Thymus (tissue), 11 donors: ENCODE data around the gene KLF6. TPM values are rescaled to one million over a fixed set of nuclear protein-coding genes. Genes with fewer than 3 reads are reported as not detected.

Source experiments
- DNase-seq, 9 donors: peaks; one replicate each; pipeline ENCODE4 v3.0.0-alpha.2; 2013; ENCODE audit warnings: low spot score in 9 of 9, low read depth in 6 of 9, missing footprints in 1 of 9
- H3K27ac ChIP-seq, 2 donors: one replicate each; pipeline ENCODE4 v1.5.1; 2013; ENCODE audit warnings: control low read depth in 1 of 2, low read depth in 1 of 2, low read length in 1 of 2, mild to moderate bottlenecking in 1 of 2, moderate library complexity in 1 of 2
- H3K27me3 ChIP-seq, 2 donors: one replicate each; pipeline ENCODE4 v1.5.1; 2013; ENCODE audit warnings: low read length in 1 of 2; ENCODE audit not compliant: control insufficient read depth in 2 of 2, insufficient read depth in 1 of 2
- H3K36me3 ChIP-seq, 2 donors: one replicate each; pipeline ENCODE4 v1.5.1; 2013; ENCODE audit warnings: low read length in 1 of 2, mild to moderate bottlenecking in 1 of 2, moderate library complexity in 1 of 2; ENCODE audit not compliant: control insufficient read depth in 2 of 2, insufficient read depth in 2 of 2
- H3K4me1 ChIP-seq, 2 donors: one replicate each; pipeline ENCODE4 v1.5.1; 2013; ENCODE audit warnings: low read length in 2 of 2; ENCODE audit not compliant: control insufficient read depth in 2 of 2, insufficient read depth in 2 of 2
- H3K4me3 ChIP-seq, 2 donors: one replicate each; pipeline ENCODE4 v1.5.1; 2013; ENCODE audit warnings: low read length in 2 of 2, control low read depth in 1 of 2, mild to moderate bottlenecking in 1 of 2
- H3K9me3 ChIP-seq, 2 donors: one replicate each; pipeline ENCODE4 v1.5.1; 2013; ENCODE audit warnings: low read length in 1 of 2, mild to moderate bottlenecking in 1 of 2; ENCODE audit not compliant: control insufficient read depth in 2 of 2, insufficient read depth in 1 of 2
- WGBS: extraction: QIAGEN DNeasy Blood & Tissue Kit; methylation state at CpG from one replicate; pipeline ENCODE4 v1.1.7; 2013; 5-methylcytosine and 5-hydroxymethylcytosine counted together
- polyA plus RNA-seq: library from polyadenylated mRNA; stranded (reverse); fragments of 200-250 nt; gene quantifications from one replicate; pipeline ENCODE4 v1.2.3, GENCODE V29; 2013
- total RNA-seq: library from RNA; stranded (reverse); fragments of 120-200 nt; gene quantifications from one replicate; pipeline ENCODE4 v1.2.4, GENCODE V29; 2013
- donor health status: healthy.

The KLF6 gene
- total and polyA plus RNA-seq, 2 donors, result 27.4 to 65.8 TPM

GRCh38 chr10:3785851-3786271 is 852 bp upstream of the KLF6 start:
- Histone ChIP-seq H3K4me1 (peaks cover 16 to 29% of the 10 kb centered on the region in 2 donors), H3K9me3 (peaks cover 0 to 4% of the 10 kb centered on the region in 2 donors), H3K27me3 (no peaks in the 10 kb centered on the region), H3K4me3 (peak overlapping the region; percentile 76 to 100), H3K27ac (peak overlapping the region; percentile 93 to 98), H3K36me3 (peaks cover 16 to 20% of the 10 kb centered on the region in 2 donors)
- WGBS, result 4% methylated on average over 18 of the region's 18 CpGs
- DNase-seq, result peak in 3 of 9 donors; percentile 51 to 69 (median 54)

DNA sequence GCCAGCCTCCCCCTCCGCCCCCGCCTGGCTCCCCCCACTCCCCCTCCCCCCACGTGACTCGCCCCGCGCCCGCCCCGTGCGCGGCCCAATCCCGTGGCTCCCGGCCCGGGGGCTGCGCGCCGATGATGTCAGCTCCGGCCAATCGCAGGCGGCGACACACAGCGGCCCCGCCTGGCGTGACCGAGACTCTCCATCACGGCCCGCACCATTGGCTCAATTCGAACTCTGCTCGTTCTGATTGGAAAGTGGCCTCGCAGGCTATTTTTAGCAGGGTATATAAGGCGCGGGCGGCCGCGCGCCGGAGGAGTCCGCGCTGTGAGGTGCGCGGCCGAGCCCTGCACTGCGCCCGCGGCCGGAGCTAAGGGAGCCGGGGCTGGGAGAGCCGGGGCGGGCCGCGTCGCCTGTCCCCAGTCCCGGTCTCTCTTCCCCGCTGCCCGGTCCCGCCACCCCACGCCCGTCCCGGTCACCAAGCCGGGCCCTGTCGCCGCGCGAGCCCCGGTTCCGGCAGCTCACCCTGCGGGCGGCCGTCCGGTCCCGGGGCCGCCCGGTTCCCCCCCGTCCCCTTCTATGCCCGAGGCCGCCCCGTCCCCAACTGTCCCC is 342 bp upstream of the KLF6 start:
- H3K36me3 ChIP-seq, result peaks cover 21 to 25% of the 10 kb centered on the region in 2 donors
- WGBS, result under 1% methylated on average over 76 of the region's 76 CpGs
- H3K27me3 ChIP-seq, result no peaks in the 10 kb centered on the region
- H3K4me3 ChIP-seq, result peak overlapping the region; percentile 76 to 100
- peaks cover 21 to 35% of the 10 kb centered on the region in 2 donors for H3K4me1 ChIP-seq
- peak; percentile 98 to 100 (median 100) for DNase-seq
- H3K27ac ChIP-seq, result peak overlapping the region; percentile 99
- H3K9me3 ChIP-seq, result peaks cover 0 to under 1% of the 10 kb centered on the region in 2 donors

- H3K27me3 ChIP-seq, result no peaks in the 10 kb centered on the region
- H3K4me3 ChIP-seq, result peak overlapping the region; percentile 76 to 100
- H3K27ac ChIP-seq, result peak overlapping the region; percentile 99
- peaks cover 30 to 47% of the 10 kb centered on the region in 2 donors for H3K4me1 ChIP-seq
- peak in 6 of 9 donors; percentile 61 to 93 (median 78) for DNase-seq
- H3K36me3 ChIP-seq, result peaks cover 36 to 40% of the 10 kb centered on the region in 2 donors
- H3K9me3 ChIP-seq, result no peaks in the 10 kb centered on the region
- WGBS, result under 1% methylated on average over 22 of the region's 22 CpGs
These were observed 1.2 kb downstream of the KLF6 start for GRCh38 chr10:3783682-3784432.

- Histone ChIP-seq H3K36me3 (peaks cover 40 to 42% of the 10 kb centered on the region in 2 donors), H3K4me1 (peaks cover 30 to 47% of the 10 kb centered on the region in 2 donors), H3K4me3 (peak overlapping the region; percentile 76 to 100), H3K9me3 (no peaks in the 10 kb centered on the region), H3K27me3 (no peaks in the 10 kb centered on the region), H3K27ac (peak overlapping the region; percentile 99)
- DNase-seq, result peak in 5 of 9 donors; percentile 54 to 81 (median 69)
- 0% methylated on average over 12 of the region's 12 CpGs for WGBS
These were observed 1.7 kb downstream of the KLF6 start for GRCh38 chr10:3783316-3783681.

DNA sequence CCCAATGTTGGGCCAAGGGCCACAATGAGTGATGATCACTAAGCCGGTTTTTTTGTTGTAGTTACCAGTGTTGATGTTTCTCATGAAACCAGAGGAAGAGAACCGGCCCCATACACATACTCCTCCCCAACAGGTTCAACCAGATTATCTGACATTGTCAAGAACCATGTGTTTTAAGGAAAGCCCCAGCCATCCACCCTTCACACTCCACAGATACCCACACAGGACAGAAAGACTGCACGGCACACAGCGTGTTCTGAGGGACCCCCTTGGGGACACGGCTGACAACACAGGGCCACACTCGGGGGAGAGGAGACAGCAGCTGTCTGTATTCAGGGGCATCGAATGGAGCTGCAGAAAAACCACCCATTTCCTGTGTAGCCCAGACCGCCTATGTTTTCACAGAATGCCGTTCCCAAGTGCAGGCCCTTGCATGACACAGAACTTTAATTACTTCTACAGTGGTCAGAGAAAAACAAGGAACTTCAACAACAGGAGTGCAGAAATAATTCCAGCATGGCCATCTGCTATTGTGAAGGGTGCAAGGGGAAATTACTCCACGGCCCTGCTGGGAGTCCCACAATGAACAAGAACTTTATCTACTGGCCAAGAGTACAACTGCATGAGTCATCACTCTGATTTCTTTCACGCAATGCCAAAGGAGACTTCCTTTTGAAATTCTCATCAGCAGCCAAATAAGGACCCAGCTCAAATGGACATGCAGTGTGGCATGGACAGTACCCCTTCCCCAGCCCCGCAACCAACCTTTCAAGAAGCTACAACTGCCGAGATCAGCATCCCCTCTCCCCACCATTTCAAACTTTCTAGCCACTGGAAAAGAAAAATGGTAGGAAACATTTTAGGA is 2.3 kb downstream of the KLF6 start:
- Histone ChIP-seq H3K4me1 (peaks cover 30 to 50% of the 10 kb centered on the region in 2 donors), H3K9me3 (no peaks in the 10 kb centered on the region), H3K36me3 (peaks cover 44 to 48% of the 10 kb centered on the region in 2 donors), H3K27ac (peak overlapping the region; percentile 99), H3K4me3 (peak overlapping the region; percentile 76 to 100), H3K27me3 (no peaks in the 10 kb centered on the region)
- 5% methylated on average over 13 of the region's 13 CpGs for WGBS
- peak in 5 of 9 donors; percentile 66 to 84 (median 66) for DNase-seq

DNA sequence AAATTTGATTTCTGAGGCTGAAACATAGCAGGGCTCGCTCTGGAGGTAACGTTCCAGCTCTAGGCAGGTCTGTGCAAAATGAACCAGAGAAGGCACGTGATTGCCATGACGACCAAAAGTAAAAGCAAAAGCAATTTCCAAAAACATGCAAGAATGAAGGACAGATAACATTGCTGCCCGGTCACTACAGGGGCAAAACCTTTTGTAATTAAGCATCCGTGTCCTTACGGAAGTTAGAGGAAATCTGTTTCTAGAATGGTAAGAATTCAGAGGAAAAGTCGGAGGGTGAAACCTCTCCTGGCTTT is 2.9 kb downstream of the KLF6 start:
- WGBS, result 70% methylated on average over 8 of the region's 8 CpGs
- peaks cover 47 to 52% of the 10 kb centered on the region in 2 donors for H3K36me3 ChIP-seq
- H3K27ac ChIP-seq, result peak overlapping the region; percentile 99
- no peaks in the 10 kb centered on the region for H3K9me3 ChIP-seq
- peak in 1 of 9 donors; percentile 52 for DNase-seq
- no peaks in the 10 kb centered on the region for H3K27me3 ChIP-seq
- peaks cover 30 to 53% of the 10 kb centered on the region in 2 donors for H3K4me1 ChIP-seq
- peak overlapping the region; percentile 76 to 100 for H3K4me3 ChIP-seq

DNA sequence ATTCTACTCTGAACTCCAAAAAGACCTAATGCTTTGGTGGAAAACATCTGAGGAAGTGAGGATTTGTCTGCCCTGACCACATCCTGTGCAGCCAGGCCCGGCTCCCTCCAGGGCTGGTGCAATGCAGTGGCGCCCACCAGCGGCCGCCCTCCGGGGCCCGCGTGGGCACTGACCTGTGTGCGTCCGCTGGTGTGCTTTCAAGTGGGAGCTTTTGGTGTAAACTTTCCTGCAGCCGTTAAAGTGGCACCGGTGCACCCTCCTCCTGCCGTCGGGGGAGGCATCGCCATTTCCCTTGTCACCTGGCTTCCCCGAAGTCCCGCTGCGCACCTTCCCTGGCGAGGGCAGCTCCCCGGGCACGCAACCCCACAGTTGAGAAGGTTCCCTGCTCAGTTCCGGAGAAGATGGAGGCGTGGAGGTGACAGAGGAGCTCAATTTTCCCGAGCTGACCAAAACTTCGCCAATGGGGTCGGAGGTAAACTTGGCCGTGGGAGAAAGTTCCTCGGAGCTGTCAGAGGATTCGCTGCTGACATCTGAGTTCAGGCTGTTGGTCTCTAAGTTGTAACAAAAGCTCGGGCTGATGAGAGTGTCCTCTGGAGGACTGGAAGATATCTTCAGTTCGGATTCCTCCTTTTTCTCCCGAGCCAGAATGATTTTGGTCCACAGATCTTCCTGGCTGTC is 3.4 kb downstream of the KLF6 start:
- H3K9me3 ChIP-seq, result no peaks in the 10 kb centered on the region
- H3K27ac ChIP-seq, result peak overlapping the region; percentile 99
- DNase-seq, result peak in 2 of 9 donors; percentile 25 to 49
- no peaks in the 10 kb centered on the region for H3K27me3 ChIP-seq
- peaks cover 49 to 56% of the 10 kb centered on the region in 2 donors for H3K36me3 ChIP-seq
- H3K4me1 ChIP-seq, result peaks cover 30 to 58% of the 10 kb centered on the region in 2 donors
- 84% methylated on average over 31 of the region's 31 CpGs for WGBS
- peak overlapping the region; percentile 76 to 100 for H3K4me3 ChIP-seq

- Histone ChIP-seq H3K4me3 (peak overlapping the region; percentile 19 to 76), H3K4me1 (peaks cover 25 to 59% of the 10 kb centered on the region in 2 donors), H3K36me3 (peaks cover 53 to 62% of the 10 kb centered on the region in 2 donors), H3K9me3 (no peaks in the 10 kb centered on the region), H3K27ac (peak overlapping the region; percentile 71 to 99), H3K27me3 (no peaks in the 10 kb centered on the region)
- DNase-seq, result no peak
- WGBS, result 94% methylated on average over 16 of the region's 16 CpGs
These were observed 4.1 kb downstream of the KLF6 start for GRCh38 chr10:3780771-3781467.
